H9 (cell line): ENCODE results near the gene DLK2. TPM values are rescaled to one million over a fixed set of nuclear protein-coding genes. Genes with fewer than 3 reads are reported as not detected.

Source experiments
- DNase-seq: peaks from one replicate; pipeline ENCODE4 v3.0.0-alpha.2; 2017
- H2AFZ ChIP-seq: one replicate; pipeline ENCODE4 v1.6.1; 2013; ENCODE audit warnings: mild to moderate bottlenecking, low read length, control low read depth, moderate library complexity
- H2AK5ac ChIP-seq: 2 replicates; pipeline ENCODE4 v1.6.1; 2013; ENCODE audit warnings: low read length, control low read depth, mixed read lengths; ENCODE audit not compliant: insufficient read length
- H2BK120ac ChIP-seq: one replicate; pipeline ENCODE4 v1.6.1; 2013; ENCODE audit warnings: low read depth, mild to moderate bottlenecking, low read length, control low read depth, inconsistent platforms; ENCODE audit not compliant: poor library complexity, severe bottlenecking
- H2BK12ac ChIP-seq: 2 replicates; pipeline ENCODE4 v1.6.1; 2013; ENCODE audit warnings: low read length, control low read depth, mixed read lengths, low read depth; ENCODE audit not compliant: insufficient read length
- H2BK15ac ChIP-seq: 2 replicates; pipeline ENCODE4 v1.6.1; 2013; ENCODE audit warnings: low read depth, low read length, control low read depth
- H2BK20ac ChIP-seq: one replicate; pipeline ENCODE4 v1.6.1; 2013; ENCODE audit warnings: low read depth, mild to moderate bottlenecking, low read length, control low read depth, inconsistent platforms; ENCODE audit not compliant: poor library complexity, severe bottlenecking
- H2BK5ac ChIP-seq: 2 replicates; pipeline ENCODE4 v1.6.1; 2013; ENCODE audit warnings: low read length, control low read depth, mixed read lengths; ENCODE audit not compliant: insufficient read length
- H3K14ac ChIP-seq: 2 replicates; pipeline ENCODE4 v1.6.1; 2013; ENCODE audit warnings: low read length, control low read depth; ENCODE audit not compliant: insufficient read depth
- H3K18ac ChIP-seq: 2 replicates; pipeline ENCODE4 v1.6.1; 2013; ENCODE audit warnings: low read depth, mild to moderate bottlenecking, mixed read lengths, low read length, control low read depth; ENCODE audit not compliant: insufficient read length
- H3K23ac ChIP-seq: 2 replicates; pipeline ENCODE4 v1.6.1; 2013; ENCODE audit warnings: low read length, control low read depth, mixed read lengths, low read depth; ENCODE audit not compliant: insufficient read length
- H3K23me2 ChIP-seq: 2 replicates; pipeline ENCODE4 v1.6.1; 2013; ENCODE audit warnings: low read depth, mild to moderate bottlenecking, mixed read lengths, low read length, control low read depth; ENCODE audit not compliant: insufficient read length, poor library complexity, severe bottlenecking
- H3K27ac ChIP-seq: 2 replicates; pipeline ENCODE4 v1.5.1; 2013; ENCODE audit warnings: low read length, control low read depth, mixed read lengths, low read depth; ENCODE audit not compliant: insufficient read length
- H3K27me3 ChIP-seq: 2 replicates; pipeline ENCODE4 v1.6.1; 2013; ENCODE audit warnings: low read length, control low read depth, inconsistent platforms; ENCODE audit not compliant: insufficient read depth
- H3K4ac ChIP-seq: 2 replicates; pipeline ENCODE4 v1.6.1; 2013; ENCODE audit warnings: low read depth, mild to moderate bottlenecking, control low read depth, inconsistent platforms, low read length, moderate library complexity
- H3K4me1 ChIP-seq: 2 replicates; pipeline ENCODE4 v1.6.1; 2013; ENCODE audit warnings: low read length, control low read depth, inconsistent platforms; ENCODE audit not compliant: insufficient read depth
- H3K4me2 ChIP-seq: 2 replicates; pipeline ENCODE4 v1.6.1; 2013; ENCODE audit warnings: low read length, control low read depth, mixed read lengths; ENCODE audit not compliant: insufficient read length, insufficient read depth
- H3K56ac ChIP-seq: 2 replicates; pipeline ENCODE4 v1.6.1; 2013; ENCODE audit warnings: low read depth, mild to moderate bottlenecking, mixed read lengths, low read length, control low read depth; ENCODE audit not compliant: insufficient read length
- H3K79me1 ChIP-seq: 2 replicates; pipeline ENCODE4 v1.6.1; 2013; ENCODE audit warnings: low read depth, mild to moderate bottlenecking, moderate library complexity, low read length, control low read depth, inconsistent platforms; ENCODE audit not compliant: insufficient read depth, poor library complexity, severe bottlenecking
- H3K79me2 ChIP-seq: 2 replicates; pipeline ENCODE4 v1.6.1; 2013; ENCODE audit warnings: low read length, control low read depth, inconsistent platforms; ENCODE audit not compliant: insufficient read depth
- H3K9ac ChIP-seq: 2 replicates; pipeline ENCODE4 v1.6.1; 2013; ENCODE audit warnings: low read length, control low read depth, mixed read lengths; ENCODE audit not compliant: insufficient read length; ENCODE audit errors: extremely low read depth
- H3K9me3 ChIP-seq: one replicate; pipeline ENCODE4 v1.6.1; 2013; ENCODE audit warnings: low read depth, low read length, inconsistent platforms; ENCODE audit not compliant: control insufficient read depth
- H3T11ph ChIP-seq: one replicate; pipeline ENCODE4 v1.6.1; 2013; ENCODE audit warnings: mild to moderate bottlenecking, low read length, control low read depth, inconsistent platforms
- H4K20me1 ChIP-seq: one replicate; pipeline ENCODE4 v1.6.1; 2013; ENCODE audit not compliant: control insufficient read depth, insufficient read length, insufficient read depth
- H4K5ac ChIP-seq: 2 replicates; pipeline ENCODE4 v1.6.1; 2013; ENCODE audit warnings: low read depth, mild to moderate bottlenecking, mixed read lengths, low read length, control low read depth; ENCODE audit not compliant: insufficient read length
- H4K8ac ChIP-seq: replicated peaks from 2 replicates; pipeline ENCODE4 v1.6.1; 2013; ENCODE audit warnings: low read length, control low read depth, mixed read lengths, low read depth; ENCODE audit not compliant: insufficient read length
- H4K91ac ChIP-seq: 2 replicates; pipeline ENCODE4 v1.6.1; 2013; ENCODE audit warnings: low read depth, mild to moderate bottlenecking, moderate library complexity, mixed read lengths, low read length, control low read depth; ENCODE audit not compliant: insufficient read length
- H3K27ac Mint-ChIP-seq, 3 experiments: 2 replicates in 2 of 3; 3 replicates in 1 of 3; pipeline ENCODE4 v1.8.0; 2020 to 2021; ENCODE audit warnings: mixed read lengths in 3 of 3, mild to moderate bottlenecking in 1 of 3, moderate library complexity in 1 of 3
- H3K27me3 Mint-ChIP-seq: 2 replicates; pipeline ENCODE4 v1.8.0; 2021; ENCODE audit warnings: low read depth, mild to moderate bottlenecking, moderate library complexity, mixed read lengths
- H3K36me3 Mint-ChIP-seq, 3 experiments: 2 replicates in 2 of 3; 3 replicates in 1 of 3; pipeline ENCODE4 v1.8.0; 2020 to 2021; ENCODE audit warnings: low read depth in 3 of 3, mixed read lengths in 3 of 3; ENCODE audit not compliant: insufficient read depth in 1 of 3
- H3K4me1 Mint-ChIP-seq, 2 experiments: 2 replicates each; pipeline ENCODE4 v1.8.0; 2020; ENCODE audit warnings: mixed read lengths in 2 of 2
- H3K4me3 Mint-ChIP-seq, 2 experiments: 2 replicates in 1 of 2; 3 replicates in 1 of 2; pipeline ENCODE4 v1.8.0; 2020 to 2021; ENCODE audit warnings: mild to moderate bottlenecking in 2 of 2, mixed read lengths in 2 of 2, moderate library complexity in 1 of 2
- H3K9me3 Mint-ChIP-seq, 2 experiments: 2 replicates in 1 of 2; 3 replicates in 1 of 2; pipeline ENCODE4 v1.8.0; 2020; ENCODE audit warnings: mild to moderate bottlenecking in 2 of 2, mixed read lengths in 2 of 2, moderate library complexity in 1 of 2
- WGBS: extraction: QIAGEN DNeasy Blood & Tissue Kit; methylation state at CpG from one replicate; pipeline ENCODE4 v1.1.7; 2013; ENCODE audit warnings: missing lambda C conversion rate, low lambda C conversion rate, mixed read lengths; ENCODE audit not compliant: insufficient read length; ENCODE audit errors: extremely low coverage; 5-methylcytosine and 5-hydroxymethylcytosine counted together
- total RNA-seq: library from RNA; stranded (reverse); gene quantifications from 2 replicates; pipeline ENCODE4 v1.2.1, GENCODE V29; 2021
- TF ChIP-seq, protein P1 (sequence below): fragments of 200-600 bp; sonication (generic); conservative IDR thresholded peaks from 3 replicates; pipeline ENCODE4 v1.8.0; 2021; ENCODE audit warnings: antibody characterized with exemption, mild to moderate bottlenecking

The DLK2 gene
- total RNA-seq, 1 experiment from 2014 or later: 0.96 TPM

DNA sequence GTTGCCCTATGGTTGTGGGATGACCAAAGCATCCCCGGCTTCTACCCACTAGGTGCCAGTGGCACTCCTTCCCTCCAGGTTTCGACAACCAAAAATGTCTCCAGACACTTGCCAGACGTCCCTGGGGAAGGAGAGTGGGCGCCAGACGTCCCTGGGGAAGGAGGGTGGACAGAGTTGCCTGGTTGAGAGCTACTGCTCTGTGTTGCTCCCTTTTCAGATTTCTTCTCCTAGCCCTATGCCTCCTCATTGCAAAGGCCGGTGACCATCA lies 41.7 kb upstream of the DLK2 start:
- no peak overlapping the region for H3K9ac ChIP-seq
- no peaks in the 10 kb centered on the region for H3K9me3 Mint-ChIP-seq
- no peak overlapping the region for H3T11ph ChIP-seq
- no peaks in the 10 kb centered on the region for H3K27me3 ChIP-seq
- TF ChIP-seq, protein P1, sequence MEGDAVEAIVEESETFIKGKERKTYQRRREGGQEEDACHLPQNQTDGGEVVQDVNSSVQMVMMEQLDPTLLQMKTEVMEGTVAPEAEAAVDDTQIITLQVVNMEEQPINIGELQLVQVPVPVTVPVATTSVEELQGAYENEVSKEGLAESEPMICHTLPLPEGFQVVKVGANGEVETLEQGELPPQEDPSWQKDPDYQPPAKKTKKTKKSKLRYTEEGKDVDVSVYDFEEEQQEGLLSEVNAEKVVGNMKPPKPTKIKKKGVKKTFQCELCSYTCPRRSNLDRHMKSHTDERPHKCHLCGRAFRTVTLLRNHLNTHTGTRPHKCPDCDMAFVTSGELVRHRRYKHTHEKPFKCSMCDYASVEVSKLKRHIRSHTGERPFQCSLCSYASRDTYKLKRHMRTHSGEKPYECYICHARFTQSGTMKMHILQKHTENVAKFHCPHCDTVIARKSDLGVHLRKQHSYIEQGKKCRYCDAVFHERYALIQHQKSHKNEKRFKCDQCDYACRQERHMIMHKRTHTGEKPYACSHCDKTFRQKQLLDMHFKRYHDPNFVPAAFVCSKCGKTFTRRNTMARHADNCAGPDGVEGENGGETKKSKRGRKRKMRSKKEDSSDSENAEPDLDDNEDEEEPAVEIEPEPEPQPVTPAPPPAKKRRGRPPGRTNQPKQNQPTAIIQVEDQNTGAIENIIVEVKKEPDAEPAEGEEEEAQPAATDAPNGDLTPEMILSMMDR: no peak
- no peak overlapping the region for H2BK5ac ChIP-seq
- DNase-seq: no peak
- H4K8ac ChIP-seq: no peak overlapping the region
- H2BK20ac ChIP-seq: no peak overlapping the region
- H3K27ac ChIP-seq: no peak overlapping the region
- no peak overlapping the region for H4K91ac ChIP-seq
- no peak overlapping the region for H3K27ac Mint-ChIP-seq
- no peak overlapping the region for H4K5ac ChIP-seq
- no peak overlapping the region for H2AFZ ChIP-seq
- H4K20me1 ChIP-seq: peaks cover 2% of the 10 kb centered on the region
- no peaks in the 10 kb centered on the region for H3K9me3 ChIP-seq
- no peak overlapping the region for H2AK5ac ChIP-seq
- no CpG with 5 or more reads among the region's 6 CpGs for WGBS
- no peak overlapping the region for H3K18ac ChIP-seq
- H3K56ac ChIP-seq: no peak overlapping the region
- no peaks in the 10 kb centered on the region for H3K23me2 ChIP-seq
- H3K4me2 ChIP-seq: no peak overlapping the region
- H3K23ac ChIP-seq: no peak overlapping the region
- peaks cover 27% of the 10 kb centered on the region in 2 experiments for H3K4me1 Mint-ChIP-seq
- peaks cover 6% of the 10 kb centered on the region; the same call in 1 of the 2 replicates for H3K4me1 ChIP-seq
- H3K4ac ChIP-seq: no peak overlapping the region
- no peak overlapping the region for H2BK15ac ChIP-seq
- H2BK120ac ChIP-seq: no peak overlapping the region
- peaks cover 15 to 44% (median 41%) of the 10 kb centered on the region in 3 experiments for H3K36me3 Mint-ChIP-seq
- no peak overlapping the region for H3K14ac ChIP-seq
- H3K27me3 Mint-ChIP-seq: no peaks in the 10 kb centered on the region
- H3K4me3 Mint-ChIP-seq: no peak overlapping the region
- peaks cover 2% of the 10 kb centered on the region for H3K79me1 ChIP-seq
- H3K79me2 ChIP-seq: no peaks in the 10 kb centered on the region; the same call in 1 of the 2 replicates
- peak overlapping the region; percentile 17 for H2BK12ac ChIP-seq
